Measurements from ENCODE around the gene GABBR1.

The GABBR1 gene

GRCh38 chr6:29593199-29593855 lies 39.7 kb downstream of the GABBR1 start:
- Histone ChIP-seq H3K36me3 (ENCODE audit: control insufficient read depth, insufficient read depth, low read length) (no peaks in the 10 kb centered on the region), H3K9me3 (ENCODE audit: control insufficient read depth, insufficient read depth, low read depth, low read length) (no peaks in the 10 kb centered on the region), H3K9ac (ENCODE audit: low read length) (no peak overlapping the region), H3K4me3 (ENCODE audit: low read depth, low read length) (no peak overlapping the region), H3K4me1 (ENCODE audit: control insufficient read depth, insufficient read depth, low read length) (peaks cover 19% of the 10 kb centered on the region), H3K27me3 (ENCODE audit: control insufficient read depth, insufficient read depth, low read length) (no peaks in the 10 kb centered on the region), H3K27ac (ENCODE audit: low read depth, low read length) (no peak overlapping the region)

GRCh38 chr6:29591677-29592076 lies 41.3 kb downstream of the GABBR1 start:
- no peak overlapping the region for H3K27ac ChIP-seq (ENCODE audit: low read depth, low read length)
- H3K9ac ChIP-seq (ENCODE audit: low read length): no peak overlapping the region
- no peaks in the 10 kb centered on the region for H3K9me3 ChIP-seq (ENCODE audit: control insufficient read depth, insufficient read depth, low read depth, low read length)
- no peaks in the 10 kb centered on the region for H3K27me3 ChIP-seq (ENCODE audit: control insufficient read depth, insufficient read depth, low read length)
- peaks cover 19% of the 10 kb centered on the region for H3K4me1 ChIP-seq (ENCODE audit: control insufficient read depth, insufficient read depth, low read length)
- H3K4me3 ChIP-seq (ENCODE audit: low read depth, low read length): no peak overlapping the region
- no peaks in the 10 kb centered on the region for H3K36me3 ChIP-seq (ENCODE audit: control insufficient read depth, insufficient read depth, low read length)

GRCh38 chr6:29590218-29590808 lies 42.7 kb downstream of the GABBR1 start:
- no peak overlapping the region for H3K4me3 ChIP-seq (ENCODE audit: low read depth, low read length)
- H3K27ac ChIP-seq (ENCODE audit: low read depth, low read length): no peak overlapping the region
- no peaks in the 10 kb centered on the region for H3K36me3 ChIP-seq (ENCODE audit: control insufficient read depth, insufficient read depth, low read length)
- H3K9ac ChIP-seq (ENCODE audit: low read length): no peak overlapping the region
- peaks cover 19% of the 10 kb centered on the region for H3K4me1 ChIP-seq (ENCODE audit: control insufficient read depth, insufficient read depth, low read length)
- H3K9me3 ChIP-seq (ENCODE audit: control insufficient read depth, insufficient read depth, low read depth, low read length): no peaks in the 10 kb centered on the region
- H3K27me3 ChIP-seq (ENCODE audit: control insufficient read depth, insufficient read depth, low read length): no peaks in the 10 kb centered on the region

DNA sequence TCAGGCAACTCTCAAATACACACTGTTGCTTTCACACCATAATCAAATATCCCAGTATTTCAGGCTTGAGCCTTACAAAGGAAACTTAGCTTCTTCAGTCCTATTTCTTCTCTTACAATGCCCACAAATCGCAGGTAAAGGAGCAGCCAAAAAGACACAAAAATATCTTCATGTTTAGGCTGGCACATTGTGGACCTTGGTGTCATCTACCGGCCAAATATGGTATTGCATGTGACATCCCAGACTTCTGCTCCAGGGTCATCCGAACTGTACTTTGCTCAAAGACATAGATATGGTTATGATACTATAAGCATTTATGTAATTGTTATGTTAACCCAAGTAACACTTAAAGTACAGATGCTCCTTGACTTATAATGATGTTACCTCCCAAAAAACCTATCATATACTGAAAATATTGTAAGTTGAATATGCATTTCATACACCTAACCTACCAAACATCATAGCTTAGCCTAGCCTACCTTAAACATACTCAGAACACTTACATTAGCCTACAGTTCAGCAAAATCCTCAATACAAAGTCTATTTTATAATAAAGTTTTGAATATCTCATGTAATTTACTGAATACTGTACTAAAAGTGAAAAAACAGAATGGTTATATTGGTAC lies 43.4 kb downstream of the GABBR1 start:
- H3K9ac ChIP-seq (ENCODE audit: low read length): no peak overlapping the region
- H3K4me3 ChIP-seq (ENCODE audit: low read depth, low read length): no peak overlapping the region
- no peaks in the 10 kb centered on the region for H3K36me3 ChIP-seq (ENCODE audit: control insufficient read depth, insufficient read depth, low read length)
- H3K27me3 ChIP-seq (ENCODE audit: control insufficient read depth, insufficient read depth, low read length): no peaks in the 10 kb centered on the region
- no peak overlapping the region for H3K27ac ChIP-seq (ENCODE audit: low read depth, low read length)
- no peaks in the 10 kb centered on the region for H3K9me3 ChIP-seq (ENCODE audit: control insufficient read depth, insufficient read depth, low read depth, low read length)
- peaks cover 14% of the 10 kb centered on the region for H3K4me1 ChIP-seq (ENCODE audit: control insufficient read depth, insufficient read depth, low read length)

GRCh38 chr6:29584821-29585220 lies 48.2 kb downstream of the GABBR1 start, which contains the start of gene OR2H2:
TSS of gene OR2H2 (plus strand) at chr6:29585121. CDS start at chr6:29587945, 2,824 bp downstream.
- no peak within 1 kb of the TSS for H3K4me3 ChIP-seq (ENCODE audit: low read depth, low read length)
- no peaks in the 10 kb centered on the region for H3K36me3 ChIP-seq (ENCODE audit: control insufficient read depth, insufficient read depth, low read length)
- no peaks in the 10 kb centered on the region for H3K27me3 ChIP-seq (ENCODE audit: control insufficient read depth, insufficient read depth, low read length)
- no peak within 1 kb of the TSS for H3K9ac ChIP-seq (ENCODE audit: low read length)
- no peaks in the 10 kb centered on the region for H3K4me1 ChIP-seq (ENCODE audit: control insufficient read depth, insufficient read depth, low read length)
- H3K9me3 ChIP-seq (ENCODE audit: control insufficient read depth, insufficient read depth, low read depth, low read length): no peaks in the 10 kb centered on the region
- no peak within 1 kb of the TSS for H3K27ac ChIP-seq (ENCODE audit: low read depth, low read length)

- H3K9me3 ChIP-seq (ENCODE audit: control insufficient read depth, insufficient read depth, low read depth, low read length): no peaks in the 10 kb centered on the region
- H3K27me3 ChIP-seq (ENCODE audit: control insufficient read depth, insufficient read depth, low read length): no peaks in the 10 kb centered on the region
- no peak overlapping the region for H3K4me3 ChIP-seq (ENCODE audit: low read depth, low read length)
- H3K27ac ChIP-seq (ENCODE audit: low read depth, low read length): no peak overlapping the region
- no peak overlapping the region for H3K9ac ChIP-seq (ENCODE audit: low read length)
- no peaks in the 10 kb centered on the region for H3K36me3 ChIP-seq (ENCODE audit: control insufficient read depth, insufficient read depth, low read length)
- H3K4me1 ChIP-seq (ENCODE audit: control insufficient read depth, insufficient read depth, low read length): no peaks in the 10 kb centered on the region
Measured at GRCh38 chr6:29577544-29577943, 55.4 kb downstream of the GABBR1 start.

DNA sequence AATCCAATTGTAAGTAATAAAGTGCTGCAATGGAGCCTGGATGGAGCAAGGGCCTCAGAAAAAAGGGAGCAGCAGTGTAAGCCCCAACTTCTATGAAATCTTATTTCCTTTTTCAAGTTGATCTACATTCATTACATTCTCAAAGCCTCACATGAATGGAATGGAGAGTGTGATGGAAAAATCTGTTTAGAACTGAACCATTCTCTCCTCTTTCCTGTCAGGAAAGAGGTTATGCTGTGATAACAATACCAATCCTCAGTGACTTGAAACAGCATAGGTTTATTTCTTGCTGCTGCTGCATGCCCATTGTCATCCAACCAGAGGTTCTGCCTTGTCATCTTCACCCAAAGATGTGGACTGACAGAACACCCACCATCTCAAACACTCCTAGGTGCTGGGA lies 56.9 kb downstream of the GABBR1 start:
- Histone ChIP-seq H3K36me3 (ENCODE audit: control insufficient read depth, insufficient read depth, low read length) (no peaks in the 10 kb centered on the region), H3K27me3 (ENCODE audit: control insufficient read depth, insufficient read depth, low read length) (no peaks in the 10 kb centered on the region), H3K9ac (ENCODE audit: low read length) (no peak overlapping the region), H3K27ac (ENCODE audit: low read depth, low read length) (no peak overlapping the region), H3K9me3 (ENCODE audit: control insufficient read depth, insufficient read depth, low read depth, low read length) (no peaks in the 10 kb centered on the region), H3K4me3 (ENCODE audit: low read depth, low read length) (no peak overlapping the region), H3K4me1 (ENCODE audit: control insufficient read depth, insufficient read depth, low read length) (no peaks in the 10 kb centered on the region)

DNA sequence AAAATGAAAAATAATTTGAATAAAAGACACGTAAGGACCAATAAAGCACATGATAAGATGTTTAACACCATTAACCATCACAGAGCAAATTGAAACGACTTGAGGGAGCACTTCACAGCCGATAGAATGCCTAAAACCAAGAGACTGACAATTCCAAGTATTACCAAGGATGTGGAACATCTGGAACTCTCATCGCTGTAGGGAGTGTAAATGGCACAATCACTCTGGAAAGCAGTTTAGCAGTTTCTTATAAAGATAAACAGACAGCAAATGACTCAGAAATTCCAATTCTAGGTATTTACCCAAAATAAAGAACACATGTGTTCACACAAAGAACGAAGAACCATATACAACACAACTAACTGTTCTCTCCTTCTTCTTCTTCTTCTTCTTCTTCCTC lies 65.0 kb downstream of the GABBR1 start:
- no peaks in the 10 kb centered on the region for H3K4me1 ChIP-seq (ENCODE audit: control insufficient read depth, insufficient read depth, low read length)
- H3K9me3 ChIP-seq (ENCODE audit: control insufficient read depth, insufficient read depth, low read depth, low read length): no peaks in the 10 kb centered on the region
- H3K9ac ChIP-seq (ENCODE audit: low read length): no peak overlapping the region
- no peak overlapping the region for H3K4me3 ChIP-seq (ENCODE audit: low read depth, low read length)
- H3K36me3 ChIP-seq (ENCODE audit: control insufficient read depth, insufficient read depth, low read length): no peaks in the 10 kb centered on the region
- H3K27ac ChIP-seq (ENCODE audit: low read depth, low read length): no peak overlapping the region
- H3K27me3 ChIP-seq (ENCODE audit: control insufficient read depth, insufficient read depth, low read length): no peaks in the 10 kb centered on the region

DNA sequence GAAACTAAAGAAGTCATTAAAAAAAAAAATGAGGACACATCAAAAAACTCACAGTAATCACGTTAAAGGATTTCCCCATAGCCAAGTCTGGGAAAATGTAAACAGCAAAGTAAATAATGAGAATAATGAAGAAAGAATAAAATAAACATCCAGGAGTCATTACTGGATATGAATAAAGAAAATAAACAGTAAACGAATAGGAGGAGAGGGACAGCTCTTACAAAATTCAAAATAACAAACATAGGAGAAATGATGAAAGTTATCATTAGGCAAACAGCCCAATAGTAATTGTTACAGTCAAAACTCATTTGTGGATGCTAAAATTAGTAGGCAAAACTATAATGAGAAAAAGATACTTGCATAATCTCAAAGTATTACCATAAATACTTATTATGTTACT lies 65.4 kb downstream of the GABBR1 start:
- H3K36me3 ChIP-seq (ENCODE audit: control insufficient read depth, insufficient read depth, low read length): no peaks in the 10 kb centered on the region
- no peaks in the 10 kb centered on the region for H3K4me1 ChIP-seq (ENCODE audit: control insufficient read depth, insufficient read depth, low read length)
- H3K27ac ChIP-seq (ENCODE audit: low read depth, low read length): no peak overlapping the region
- H3K27me3 ChIP-seq (ENCODE audit: control insufficient read depth, insufficient read depth, low read length): no peaks in the 10 kb centered on the region
- H3K4me3 ChIP-seq (ENCODE audit: low read depth, low read length): no peak overlapping the region
- no peaks in the 10 kb centered on the region for H3K9me3 ChIP-seq (ENCODE audit: control insufficient read depth, insufficient read depth, low read depth, low read length)
- H3K9ac ChIP-seq (ENCODE audit: low read length): no peak overlapping the region

DNA sequence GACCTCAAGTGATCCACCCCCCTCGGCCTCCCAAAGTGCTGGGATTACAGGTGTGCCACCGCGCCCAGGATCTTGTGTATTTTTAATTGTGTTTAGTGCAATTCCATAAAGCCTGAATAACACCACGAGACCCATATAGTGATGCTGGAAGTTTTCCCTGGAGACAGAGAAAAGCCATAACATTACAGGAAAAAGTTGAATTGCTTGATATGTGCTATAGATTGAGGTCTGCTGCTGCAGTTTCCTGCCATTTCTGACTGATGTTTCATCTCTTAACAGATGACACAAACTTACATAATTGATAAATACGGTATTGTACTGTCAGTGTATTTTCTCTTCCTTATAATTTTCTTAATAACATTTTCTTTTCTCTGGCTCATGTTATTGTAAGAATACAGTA lies 66.1 kb downstream of the GABBR1 start:
- Histone ChIP-seq H3K4me3 (ENCODE audit: low read depth, low read length) (no peak overlapping the region), H3K9ac (ENCODE audit: low read length) (no peak overlapping the region), H3K9me3 (ENCODE audit: control insufficient read depth, insufficient read depth, low read depth, low read length) (no peaks in the 10 kb centered on the region), H3K36me3 (ENCODE audit: control insufficient read depth, insufficient read depth, low read length) (no peaks in the 10 kb centered on the region), H3K4me1 (ENCODE audit: control insufficient read depth, insufficient read depth, low read length) (no peaks in the 10 kb centered on the region), H3K27ac (ENCODE audit: low read depth, low read length) (no peak overlapping the region), H3K27me3 (ENCODE audit: control insufficient read depth, insufficient read depth, low read length) (no peaks in the 10 kb centered on the region)

DNA sequence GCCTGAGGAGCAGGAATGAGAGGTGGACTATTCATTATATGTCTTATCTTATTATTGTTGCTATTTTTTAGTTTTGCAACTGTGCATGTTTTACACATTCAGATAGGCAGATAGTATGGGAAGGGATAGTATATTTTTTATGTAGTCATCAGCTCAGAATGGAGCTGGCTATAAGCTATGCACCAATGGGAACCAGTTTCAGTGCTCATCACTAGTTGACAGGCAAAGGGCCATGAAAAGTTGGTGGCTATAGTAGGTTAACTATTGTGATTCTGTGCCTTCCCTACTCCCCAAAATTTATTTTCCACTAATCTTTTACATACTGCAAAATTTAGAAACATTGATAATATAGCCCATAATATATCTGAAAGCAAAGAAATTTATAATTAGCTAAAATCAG lies 68.1 kb downstream of the GABBR1 start:
- Histone ChIP-seq H3K4me1 (ENCODE audit: control insufficient read depth, insufficient read depth, low read length) (peaks cover 1% of the 10 kb centered on the region; the same call in 1 of the 2 replicates), H3K27ac (ENCODE audit: low read depth, low read length) (no peak overlapping the region), H3K4me3 (ENCODE audit: low read depth, low read length) (no peak overlapping the region), H3K27me3 (ENCODE audit: control insufficient read depth, insufficient read depth, low read length) (0 out of 2 replicates have a peak, but pooled peaks cover 2% of the 10 kb centered on the region), H3K9ac (ENCODE audit: low read length) (no peak overlapping the region), H3K36me3 (ENCODE audit: control insufficient read depth, insufficient read depth, low read length) (no peaks in the 10 kb centered on the region), H3K9me3 (ENCODE audit: control insufficient read depth, insufficient read depth, low read depth, low read length) (no peaks in the 10 kb centered on the region)

Data from HUES6 (cell line).